ENCODE results near the gene ARHGEF26.

ARHGEF26 gene

GRCh38 chr3:154130540-154130939 lies 9.3 kb downstream of the ARHGEF26 start:
- no peak for DNase-seq
- TF ChIP-seq, protein P1, sequence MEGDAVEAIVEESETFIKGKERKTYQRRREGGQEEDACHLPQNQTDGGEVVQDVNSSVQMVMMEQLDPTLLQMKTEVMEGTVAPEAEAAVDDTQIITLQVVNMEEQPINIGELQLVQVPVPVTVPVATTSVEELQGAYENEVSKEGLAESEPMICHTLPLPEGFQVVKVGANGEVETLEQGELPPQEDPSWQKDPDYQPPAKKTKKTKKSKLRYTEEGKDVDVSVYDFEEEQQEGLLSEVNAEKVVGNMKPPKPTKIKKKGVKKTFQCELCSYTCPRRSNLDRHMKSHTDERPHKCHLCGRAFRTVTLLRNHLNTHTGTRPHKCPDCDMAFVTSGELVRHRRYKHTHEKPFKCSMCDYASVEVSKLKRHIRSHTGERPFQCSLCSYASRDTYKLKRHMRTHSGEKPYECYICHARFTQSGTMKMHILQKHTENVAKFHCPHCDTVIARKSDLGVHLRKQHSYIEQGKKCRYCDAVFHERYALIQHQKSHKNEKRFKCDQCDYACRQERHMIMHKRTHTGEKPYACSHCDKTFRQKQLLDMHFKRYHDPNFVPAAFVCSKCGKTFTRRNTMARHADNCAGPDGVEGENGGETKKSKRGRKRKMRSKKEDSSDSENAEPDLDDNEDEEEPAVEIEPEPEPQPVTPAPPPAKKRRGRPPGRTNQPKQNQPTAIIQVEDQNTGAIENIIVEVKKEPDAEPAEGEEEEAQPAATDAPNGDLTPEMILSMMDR (IDR thresholded peaks at IDR 0.05; ENCODE audit: borderline replicate concordance, extremely low read depth, low read length, poor library complexity, severe bottlenecking) = no peak
- TF ChIP-seq EZH2 (IDR thresholded peaks at IDR 0.05; ENCODE audit: borderline replicate concordance, low read depth, low read length, severe bottlenecking) = no peak
- ATAC-seq (ENCODE audit: insufficient read depth, low read depth) = no peak

GRCh38 chr3:154131830-154132229 lies 10.6 kb downstream of the ARHGEF26 start:
- no peaks in the 10 kb centered on the region for H3K36me3 ChIP-seq (ENCODE audit: insufficient read depth, low read length)
- no peak for ATAC-seq (ENCODE audit: insufficient read depth, low read depth)
- TF ChIP-seq, protein P1 (IDR thresholded peaks at IDR 0.05; ENCODE audit: borderline replicate concordance, extremely low read depth, low read length, poor library complexity, severe bottlenecking) = no peak
- TF ChIP-seq EZH2 (IDR thresholded peaks at IDR 0.05; ENCODE audit: borderline replicate concordance, low read depth, low read length, severe bottlenecking) = no peak

More at GRCh38 chr3:154130540-154130939, 9.3 kb downstream of the ARHGEF26 start:
- Histone ChIP-seq H3K4me1 (ENCODE audit: insufficient read depth, low read length) (no peaks in the 10 kb centered on the region), H3K4me2 (ENCODE audit: insufficient read depth, low read length) (no peak overlapping the region), H3K27me3 (ENCODE audit: insufficient read depth, low read length, poor library complexity) (peaks cover 3% of the 10 kb centered on the region), H3K4me3 (ENCODE audit: low read depth in 1 of 2, low read length in 2 of 2) (no peak overlapping the region), H2AFZ (ENCODE audit: low read depth, low read length) (no peak overlapping the region), H3K36me3 (ENCODE audit: insufficient read depth, low read length) (no peaks in the 10 kb centered on the region), H3K79me2 (ENCODE audit: insufficient read depth, low read length) (no peaks in the 10 kb centered on the region), H3K27ac (ENCODE audit: low read length) (no peak overlapping the region), H3K9me3 (ENCODE audit: insufficient read depth, low read length, severe bottlenecking) (no peaks in the 10 kb centered on the region), H4K20me1 (ENCODE audit: insufficient read depth, low read length) (no peaks in the 10 kb centered on the region), H3K9ac (ENCODE audit: low read depth, low read length) (no peak overlapping the region)

DNA sequence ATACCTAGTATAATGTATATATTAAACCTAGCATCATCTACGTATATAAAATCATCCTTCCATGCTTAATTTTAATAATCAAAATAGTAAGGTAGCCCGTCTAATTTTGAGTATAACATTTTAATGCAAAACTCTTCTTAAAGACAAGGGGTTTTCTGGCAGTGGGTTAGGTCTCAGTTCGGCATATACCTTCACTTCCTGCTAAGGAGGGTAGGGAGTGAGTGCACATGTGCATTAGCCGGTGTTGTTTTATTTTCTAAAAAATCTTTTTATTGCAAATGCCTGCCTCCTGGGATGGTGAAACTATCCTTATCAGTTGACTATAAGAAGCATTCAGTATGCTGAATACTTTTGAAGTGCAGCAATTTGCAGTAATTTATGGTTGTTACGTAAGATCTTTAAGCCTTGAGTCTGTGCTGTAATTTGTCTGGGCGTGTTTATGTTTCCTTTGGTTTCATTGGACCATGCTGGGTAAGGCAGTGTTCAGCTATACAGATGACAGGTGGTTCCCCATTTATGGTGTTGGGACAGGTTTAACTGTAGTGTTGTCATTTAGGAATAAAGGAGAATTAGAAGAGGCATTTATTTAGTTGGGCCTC lies 11.7 kb downstream of the ARHGEF26 start:
- no peaks in the 10 kb centered on the region for H4K20me1 ChIP-seq (ENCODE audit: insufficient read depth, low read length)
- no peak overlapping the region for H3K27ac ChIP-seq (ENCODE audit: low read length)
- DNase-seq = no peak
- H3K36me3 ChIP-seq (ENCODE audit: insufficient read depth, low read length) = no peaks in the 10 kb centered on the region
- H3K9ac ChIP-seq (ENCODE audit: low read depth, low read length) = no peak overlapping the region
- no peak overlapping the region for H3K4me2 ChIP-seq (ENCODE audit: insufficient read depth, low read length)
- TF ChIP-seq, protein P1 (IDR thresholded peaks at IDR 0.05; ENCODE audit: borderline replicate concordance, extremely low read depth, low read length, poor library complexity, severe bottlenecking) = no peak
- no peak for TF ChIP-seq EZH2 (IDR thresholded peaks at IDR 0.05; ENCODE audit: borderline replicate concordance, low read depth, low read length, severe bottlenecking)
- H3K79me2 ChIP-seq (ENCODE audit: insufficient read depth, low read length) = no peaks in the 10 kb centered on the region
- ATAC-seq (ENCODE audit: insufficient read depth, low read depth) = no peak
- no peak overlapping the region for H3K4me3 ChIP-seq (ENCODE audit: low read depth in 1 of 2, low read length in 2 of 2)
- H2AFZ ChIP-seq (ENCODE audit: low read depth, low read length) = no peak overlapping the region
- H3K27me3 ChIP-seq (ENCODE audit: insufficient read depth, low read length, poor library complexity) = peaks cover 3% of the 10 kb centered on the region
- no peaks in the 10 kb centered on the region for H3K9me3 ChIP-seq (ENCODE audit: insufficient read depth, low read length, severe bottlenecking)
- H3K4me1 ChIP-seq (ENCODE audit: insufficient read depth, low read length) = no peaks in the 10 kb centered on the region

More at GRCh38 chr3:154131830-154132229, 10.6 kb downstream of the ARHGEF26 start:
- H3K4me3 ChIP-seq (ENCODE audit: low read depth in 1 of 2, low read length in 2 of 2) = no peak overlapping the region
- H3K27me3 ChIP-seq (ENCODE audit: insufficient read depth, low read length, poor library complexity) = peaks cover 3% of the 10 kb centered on the region
- H3K4me2 ChIP-seq (ENCODE audit: insufficient read depth, low read length) = no peak overlapping the region
- no peaks in the 10 kb centered on the region for H3K79me2 ChIP-seq (ENCODE audit: insufficient read depth, low read length)
- H3K27ac ChIP-seq (ENCODE audit: low read length) = no peak overlapping the region
- H3K9ac ChIP-seq (ENCODE audit: low read depth, low read length) = no peak overlapping the region
- H3K4me1 ChIP-seq (ENCODE audit: insufficient read depth, low read length) = no peaks in the 10 kb centered on the region
- no peaks in the 10 kb centered on the region for H3K9me3 ChIP-seq (ENCODE audit: insufficient read depth, low read length, severe bottlenecking)
- H4K20me1 ChIP-seq (ENCODE audit: insufficient read depth, low read length) = no peaks in the 10 kb centered on the region
- no peak overlapping the region for H2AFZ ChIP-seq (ENCODE audit: low read depth, low read length)
- no peak for DNase-seq

Data from DND-41 (cell line).